PFSK-1 (cell line): ENCODE results near the gene ZCCHC2.

Experiments used
- FOXP2 ChIP-seq: optimal IDR thresholded peaks from 2 replicates; pipeline ENCODE3; 2011; ENCODE audit warnings: borderline replicate concordance, control low read depth, inconsistent platforms; ENCODE audit not compliant: insufficient read depth; ENCODE audit errors: extremely low read length, extremely low read depth
- SIN3A ChIP-seq: IDR thresholded peaks from 2 replicates; pipeline ENCODE4 v1.6.1; 2012; ENCODE audit warnings: mild to moderate bottlenecking, low read length, moderate library complexity, borderline replicate concordance; ENCODE audit not compliant: insufficient read depth
- TAF1 ChIP-seq: IDR thresholded peaks from 2 replicates; pipeline ENCODE4 v1.6.1; 2012; ENCODE audit warnings: low read length, control low read depth, borderline replicate concordance; ENCODE audit not compliant: insufficient read depth

- TF ChIP-seq SIN3A (no peak), TAF1 (no peak), FOXP2 (no peak)
Measured at GRCh38 chr18:62512996-62513395, 9.8 kb upstream of the ZCCHC2 start.
